MM.1S (cell line): ENCODE results near the gene MT1B.

Source experiments
- DNase-seq: peaks from one replicate; pipeline ENCODE4 v3.0.0-alpha.2; 2015
- H2AFZ ChIP-seq: fragments of 300-600 bp; sonication (generic); 2 replicates; pipeline ENCODE4 v1.6.0; 2016; ENCODE audit warnings: antibody characterized with exemption, low read length
- H3F3A ChIP-seq: fragments of 300-600 bp; sonication (generic); 2 replicates; pipeline ENCODE4 v1.6.1; 2016; ENCODE audit warnings: mild to moderate bottlenecking, antibody characterized with exemption, low read length, moderate library complexity, mixed read lengths; ENCODE audit not compliant: insufficient read depth
- H3K27ac ChIP-seq: fragments of 300-600 bp; sonication (generic); 2 replicates; pipeline ENCODE4 v1.5.1; 2016; ENCODE audit warnings: mild to moderate bottlenecking, low read length
- H3K27me3 ChIP-seq: fragments of 300-600 bp; sonication (generic); replicated peaks from 2 replicates; pipeline ENCODE4 v1.6.0; 2016; ENCODE audit warnings: low read length; ENCODE audit not compliant: insufficient read depth
- H3K36me3 ChIP-seq: fragments of 300-600 bp; sonication (generic); replicated peaks from 2 replicates; pipeline ENCODE4 v1.6.1; 2016; ENCODE audit warnings: mild to moderate bottlenecking, low read length, mixed read lengths; ENCODE audit not compliant: insufficient read depth
- H3K4me1 ChIP-seq: fragments of 300-600 bp; sonication (generic); 2 replicates; pipeline ENCODE4 v1.6.1; 2016; ENCODE audit warnings: low read length, mixed read lengths
- H3K4me2 ChIP-seq: fragments of 300-600 bp; sonication (generic); 2 replicates; pipeline ENCODE4 v1.6.0; 2016; ENCODE audit warnings: low read depth, low read length
- H3K4me3 ChIP-seq: fragments of 300-600 bp; sonication (generic); 2 replicates; pipeline ENCODE4 v1.5.1; 2016; ENCODE audit warnings: low read length, mixed read lengths
- H3K79me2 ChIP-seq: fragments of 300-600 bp; sonication (generic); 2 replicates; pipeline ENCODE4 v1.6.1; 2016; ENCODE audit warnings: mixed run types, low read length, mixed read lengths
- H3K9ac ChIP-seq: fragments of 300-600 bp; sonication (generic); 2 replicates; pipeline ENCODE4 v1.6.1; 2016; ENCODE audit warnings: low read length, mixed read lengths
- H3K9me2 ChIP-seq: fragments of 300-600 bp; sonication (generic); replicated peaks from 2 replicates; pipeline ENCODE4 v1.6.1; 2016; ENCODE audit warnings: mild to moderate bottlenecking, low read length, mixed read lengths; ENCODE audit not compliant: insufficient read depth
- H3K9me3 ChIP-seq: fragments of 300-600 bp; sonication (generic); replicated peaks from 2 replicates; pipeline ENCODE4 v1.6.1; 2016; ENCODE audit warnings: mild to moderate bottlenecking, low read length, mixed read lengths; ENCODE audit not compliant: insufficient read depth
- H4K20me1 ChIP-seq: fragments of 300-600 bp; sonication (generic); 2 replicates; pipeline ENCODE4 v1.6.1; 2016; ENCODE audit warnings: mild to moderate bottlenecking, low read length, moderate library complexity, mixed read lengths; ENCODE audit not compliant: insufficient read depth
- CTCF ChIP-seq: fragments of 300-600 bp; sonication (generic); IDR thresholded peaks from 2 replicates; pipeline ENCODE4 v1.5.1; 2016; ENCODE audit warnings: antibody characterized with exemption, low read length, mixed read lengths
- EZH2 ChIP-seq: fragments of 300-600 bp; sonication (generic); optimal IDR thresholded peaks from 2 replicates; pipeline ENCODE3; 2017; ENCODE audit warnings: low read depth, mild to moderate bottlenecking, antibody characterized with exemption, low read length, mixed read lengths
- EZH2phosphoT487 ChIP-seq: fragments of 300-600 bp; sonication (generic); IDR thresholded peaks from 2 replicates; pipeline ENCODE4 v1.6.1; 2018; ENCODE audit warnings: antibody characterized with exemption, low read length

The MT1B gene

GRCh38 chr16:56607109-56607618 lies 44.5 kb upstream of the MT1B start:
- H3K27ac ChIP-seq: no peak overlapping the region
- TF ChIP-seq CTCF (no peak), EZH2 (no peak), EZH2phosphoT487 (no peak)
- H3F3A ChIP-seq: peaks cover 16% of the 10 kb centered on the region
- H3K27me3 ChIP-seq: peaks cover 19% of the 10 kb centered on the region
- H3K9ac ChIP-seq: no peak overlapping the region
- DNase-seq: no peak
- H3K4me2 ChIP-seq: no peak overlapping the region
- H3K79me2 ChIP-seq: no peaks in the 10 kb centered on the region
- no peak overlapping the region for H2AFZ ChIP-seq
- no peaks in the 10 kb centered on the region for H3K9me2 ChIP-seq
- H3K4me1 ChIP-seq: peaks cover 19% of the 10 kb centered on the region
- H3K4me3 ChIP-seq: no peak overlapping the region
- H4K20me1 ChIP-seq: no peaks in the 10 kb centered on the region
- no peaks in the 10 kb centered on the region for H3K9me3 ChIP-seq
- no peaks in the 10 kb centered on the region for H3K36me3 ChIP-seq

DNA sequence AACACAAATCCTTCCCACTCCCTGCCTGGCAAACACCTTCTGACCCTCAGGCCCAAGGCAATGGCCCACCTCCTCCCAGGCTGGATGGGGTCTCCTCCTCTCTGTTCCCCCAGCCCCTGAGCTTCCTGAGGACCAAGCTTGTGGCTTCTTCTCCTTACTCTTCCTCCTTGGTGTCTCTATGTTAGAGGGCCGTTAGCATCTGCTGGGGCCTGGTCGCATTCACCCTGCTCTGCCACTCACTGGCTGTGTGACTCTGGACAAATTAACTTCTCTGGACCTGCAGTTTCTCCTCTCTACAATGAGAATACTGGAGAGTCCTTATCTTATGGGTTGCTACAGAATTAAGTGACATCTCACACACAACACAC lies 44.0 kb upstream of the MT1B start:
- no peaks in the 10 kb centered on the region for H3K79me2 ChIP-seq
- no peaks in the 10 kb centered on the region for H3K9me2 ChIP-seq
- peak overlapping the region; percentile 100; the same call in 1 of the 2 replicates for H3K4me2 ChIP-seq
- no peak overlapping the region for H3K4me3 ChIP-seq
- no peaks in the 10 kb centered on the region for H3K9me3 ChIP-seq
- no peak overlapping the region for H3K9ac ChIP-seq
- TF ChIP-seq EZH2phosphoT487 (no peak), CTCF (no peak), EZH2 (no peak)
- peaks cover 19% of the 10 kb centered on the region for H3K4me1 ChIP-seq
- H3K27me3 ChIP-seq: peaks cover 18% of the 10 kb centered on the region
- H3K27ac ChIP-seq: no peak overlapping the region
- peak overlapping the region; percentile 66 for H2AFZ ChIP-seq
- H3K36me3 ChIP-seq: no peaks in the 10 kb centered on the region
- DNase-seq: no peak
- H4K20me1 ChIP-seq: no peaks in the 10 kb centered on the region
- peaks cover 16% of the 10 kb centered on the region for H3F3A ChIP-seq

DNA sequence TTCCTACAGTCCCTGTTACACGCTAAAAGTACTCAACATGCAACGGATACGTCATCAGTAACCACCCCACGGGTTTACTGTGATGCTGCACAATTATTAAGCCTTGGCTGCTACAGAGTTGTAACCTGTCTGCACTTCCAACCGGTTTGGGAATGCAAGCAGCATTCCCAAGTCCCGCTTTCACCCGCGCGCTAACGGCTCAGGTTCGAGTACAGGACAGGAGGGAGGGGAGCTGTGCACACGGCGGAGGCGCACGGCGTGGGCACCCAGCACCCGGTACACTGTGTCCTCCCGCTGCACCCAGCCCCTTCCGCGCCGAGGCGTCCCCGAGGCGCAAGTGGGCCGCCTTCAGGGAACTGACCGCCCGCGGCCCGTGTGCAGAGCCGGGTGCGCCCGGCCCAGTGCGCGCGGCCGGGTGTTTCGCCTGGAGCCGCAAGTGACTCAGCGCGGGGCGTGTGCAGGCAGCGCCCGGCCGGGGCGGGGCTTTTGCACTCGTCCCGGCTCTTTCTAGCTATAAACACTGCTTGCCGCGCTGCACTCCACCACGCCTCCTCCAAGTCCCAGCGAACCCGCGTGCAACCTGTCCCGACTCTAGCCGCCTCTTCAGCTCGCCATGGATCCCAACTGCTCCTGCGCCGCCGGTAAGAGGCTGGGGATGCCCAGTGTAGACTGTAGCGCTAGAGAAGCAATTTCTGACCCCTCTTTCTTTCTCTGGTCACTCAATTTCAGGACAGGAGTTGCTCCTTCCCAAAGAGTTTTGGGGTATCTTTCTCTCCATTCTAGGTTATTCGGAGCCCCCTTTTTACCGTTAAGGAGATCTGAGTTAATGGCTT lies 43.4 kb upstream of the MT1B start, which contains the start of gene MT2A:
Gene MT2A, plus strand, starts transcription at position 542 of the 833 bp plus-strand sequence. Its CDS starts 72 bp downstream, at position 614.
- Histone ChIP-seq H3F3A (peaks cover 16% of the 10 kb centered on the region), H4K20me1 (no peaks in the 10 kb centered on the region), H3K4me3 (peak within 1 kb of the TSS; percentile 71), H3K9me3 (no peaks in the 10 kb centered on the region), H2AFZ (peak within 1 kb of the TSS; percentile 87), H3K36me3 (no peaks in the 10 kb centered on the region), H3K4me1 (peaks cover 19% of the 10 kb centered on the region), H3K9ac (peak within 1 kb of the TSS; percentile 17; the same call in 1 of the 2 replicates), H3K27me3 (peaks cover 18% of the 10 kb centered on the region), H3K4me2 (peak within 1 kb of the TSS; percentile 100), H3K9me2 (no peaks in the 10 kb centered on the region), H3K27ac (no peak within 1 kb of the TSS), H3K79me2 (no peaks in the 10 kb centered on the region)
- peak; percentile 94 for DNase-seq
- no peak for TF ChIP-seq EZH2
- no peak for TF ChIP-seq CTCF
- no peak for TF ChIP-seq EZH2phosphoT487
